Activated CD4-positive, alpha-beta T cell treated with anti-CD3 and anti-CD28 coated beads, Interleukin-2, amount 50 U/mL, for 48 hours (primary cell): ENCODE results near the gene LCP2.

Source experiments
- DNase-seq, 2 experiments: peaks; one replicate each; pipeline ENCODE4 v3.0.0-alpha.2; 2020

LCP2 gene

DNA sequence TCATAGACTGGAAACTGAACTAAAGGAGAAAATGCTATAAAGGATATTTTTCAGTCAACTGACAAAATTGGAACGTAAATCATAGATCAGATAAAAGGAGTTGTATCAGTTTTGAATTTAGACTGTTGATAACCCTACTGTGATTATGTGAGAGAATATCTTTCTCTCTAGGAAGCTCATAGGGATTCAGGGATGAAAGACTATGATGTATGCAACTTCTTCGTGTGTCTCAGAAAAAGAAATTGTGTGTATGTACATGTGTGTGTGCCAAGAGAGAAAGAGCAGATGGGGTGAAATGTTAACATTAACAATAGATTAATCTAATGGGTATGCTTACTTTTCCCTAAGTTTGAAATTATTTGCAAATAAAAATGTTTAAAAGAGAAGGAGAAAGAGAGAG lies 95.5 kb downstream of the LCP2 start:
- no peak for DNase-seq

DNA sequence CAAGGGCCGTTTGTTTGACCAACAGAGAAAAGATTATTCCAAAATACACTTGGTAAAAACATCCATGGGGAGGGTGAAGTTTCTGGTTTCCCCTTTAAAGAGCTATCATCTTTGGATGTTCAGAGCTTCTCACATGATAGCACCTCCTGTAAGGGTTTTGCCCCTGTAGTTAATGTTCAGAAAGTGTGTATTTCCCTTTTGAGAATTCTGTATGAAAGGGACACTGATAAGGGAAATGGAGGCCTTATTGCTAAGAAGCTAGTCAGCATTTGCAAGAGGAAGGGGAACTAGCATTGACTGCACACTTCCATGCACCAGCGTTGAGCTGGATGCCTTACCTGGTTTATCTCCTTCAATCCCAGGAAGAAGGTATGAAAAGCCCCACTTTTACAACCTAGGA lies 96.3 kb downstream of the LCP2 start:
- DNase-seq = no peak

DNA sequence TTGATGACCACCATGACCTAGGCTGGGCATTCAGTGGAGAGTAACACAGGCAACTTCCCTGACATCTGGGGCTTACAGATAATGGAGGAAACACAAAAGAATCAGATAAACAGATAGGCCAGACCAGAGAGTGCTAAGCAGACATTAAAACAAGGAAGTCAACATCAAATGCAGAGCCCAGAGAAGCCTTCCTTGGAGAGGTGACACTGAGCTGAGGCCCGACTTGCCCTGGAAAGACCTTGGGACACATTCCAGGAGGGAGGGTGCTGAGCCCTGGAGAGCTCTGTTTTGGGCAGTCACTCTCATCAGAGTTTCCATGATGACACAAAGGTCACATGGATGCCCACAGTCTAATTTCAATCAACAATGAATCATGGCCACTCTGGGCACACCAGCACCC lies 96.7 kb downstream of the LCP2 start:
- no peak for DNase-seq
